ENCODE results near the gene RNF224.
A peak's percentile ranks its signal among the peaks of the same experiment; 100 is the strongest.
"Not testable (repeated sequence)": the region's sequence is repeated elsewhere in the genome, so short reads cannot be mapped to it uniquely, and the experiment has no call there.

The RNF224 gene

GRCh38 chr9:137241490-137242268 lies 14.4 kb downstream of the RNF224 start:
- DNase-seq = peak; percentile 38

GRCh38 chr9:137242269-137243203 lies 15.2 kb downstream of the RNF224 start:
- DNase-seq = no peak

- not testable (repeated sequence) for DNase-seq
Measured at GRCh38 chr9:137243266-137243625, 15.9 kb downstream of the RNF224 start.

GRCh38 chr9:137243626-137244485 lies 16.6 kb downstream of the RNF224 start:
- DNase-seq = no peak

- DNase-seq = no peak
Measured at GRCh38 chr9:137244486-137245449, 17.5 kb downstream of the RNF224 start.

- DNase-seq = peak; percentile 33
Measured at GRCh38 chr9:137245450-137246421, 18.4 kb downstream of the RNF224 start.

GRCh38 chr9:137247135-137247915 lies 20.0 kb downstream of the RNF224 start:
- DNase-seq = no peak

GRCh38 chr9:137247916-137248175 lies 20.5 kb downstream of the RNF224 start:
- DNase-seq = no peak

- no peak for DNase-seq
Measured at GRCh38 chr9:137250329-137251193, 23.3 kb downstream of the RNF224 start.

- no peak for DNase-seq
Measured at GRCh38 chr9:137251194-137251461, 23.8 kb downstream of the RNF224 start, which contains the start of gene STPG3. Gene STPG3, plus strand, starts transcription at chr9:137251286. Its CDS starts 1 bp downstream, at chr9:137251287.

GRCh38 chr9:137251490-137252268 lies 24.4 kb downstream of the RNF224 start:
- DNase-seq = no peak

GRCh38 chr9:137252555-137253506 lies 25.5 kb downstream of the RNF224 start:
- DNase-seq = peak; percentile 43

GRCh38 chr9:137253717-137254623 lies 26.7 kb downstream of the RNF224 start:
- DNase-seq = peak; percentile 37

GRCh38 chr9:137254624-137255447 lies 27.5 kb downstream of the RNF224 start, which contains the start of gene NELFB:
Gene NELFB, plus strand, starts transcription at chr9:137255327.
- DNase-seq = peak; percentile 80
